SIG-M5 (cell line): Measurements from ENCODE around the gene SYNRG.
"Not testable (repeated sequence)": the region's sequence is repeated elsewhere in the genome, so short reads cannot be mapped to it uniquely, and the experiment has no call there.

Experiments used
- DNase-seq: peaks from one replicate; lab custom pipeline; 2025; lab: John Stamatoyannopoulos, UW

SYNRG gene

GRCh38 chr17:37543637-37544052 lies 65.6 kb downstream of the SYNRG start:
- no peak for DNase-seq

GRCh38 chr17:37541880-37542660 lies 67.1 kb downstream of the SYNRG start:
- DNase-seq, result no peak

GRCh38 chr17:37538981-37539659 lies 70.1 kb downstream of the SYNRG start:
- no peak for DNase-seq

- DNase-seq, result no peak
Measured at GRCh38 chr17:37535906-37536305, 73.3 kb downstream of the SYNRG start.

GRCh38 chr17:37532756-37533155 lies 76.5 kb downstream of the SYNRG start:
- no peak for DNase-seq

GRCh38 chr17:37530420-37530819 lies 78.8 kb downstream of the SYNRG start:
- DNase-seq, result no peak

GRCh38 chr17:37527249-37527851 lies 81.9 kb downstream of the SYNRG start:
- no peak for DNase-seq

- no peak for DNase-seq
Measured at GRCh38 chr17:37523715-37524219, 85.5 kb downstream of the SYNRG start.

- DNase-seq, result no peak
Measured at GRCh38 chr17:37521821-37522220, 87.4 kb downstream of the SYNRG start.

GRCh38 chr17:37520174-37520573 lies 89.0 kb downstream of the SYNRG start:
- DNase-seq, result no peak

GRCh38 chr17:37519251-37519985 lies 89.8 kb downstream of the SYNRG start:
- DNase-seq, result no peak

GRCh38 chr17:37518826-37519225 lies 90.4 kb downstream of the SYNRG start:
- no peak for DNase-seq

- DNase-seq, result no peak
Measured at GRCh38 chr17:37517881-37518280, 91.3 kb downstream of the SYNRG start.

GRCh38 chr17:37516127-37516571 lies 93.1 kb downstream of the SYNRG start:
- DNase-seq, result no peak

GRCh38 chr17:37513711-37514110 lies 95.5 kb downstream of the SYNRG start:
- DNase-seq, result no peak

- no peak for DNase-seq
Measured at GRCh38 chr17:37512442-37513068, 96.7 kb downstream of the SYNRG start.

- not testable (repeated sequence) for DNase-seq
Measured at GRCh38 chr17:37511642-37512041, 97.6 kb downstream of the SYNRG start.

- no peak for DNase-seq
Measured at GRCh38 chr17:37510056-37510455, 99.2 kb downstream of the SYNRG start.

GRCh38 chr17:37507111-37507510 lies 102.1 kb downstream of the SYNRG start:
- no peak for DNase-seq

- DNase-seq, result no peak
Measured at GRCh38 chr17:37506678-37507077, 102.5 kb downstream of the SYNRG start.

- no peak for DNase-seq
Measured at GRCh38 chr17:37505333-37505732, 103.9 kb downstream of the SYNRG start.

- DNase-seq, result no peak
Measured at GRCh38 chr17:37503148-37503547, 106.1 kb downstream of the SYNRG start.
